Stimulated activated CD4-positive, alpha-beta T cell treated with anti-CD3 and anti-CD28 coated beads, Interleukin-1b, Interleukin-23, amount 100 ng/mL, for 24 hours (primary cell): Measurements from ENCODE around the gene LMF1.
"Not testable (repeated sequence)": the region's sequence is repeated elsewhere in the genome, so short reads cannot be mapped to it uniquely, and the experiment has no call there.

Experiments
- DNase-seq, 4 experiments: peaks; one replicate each; pipeline ENCODE4 v3.0.0-alpha.2; 2020; ENCODE audit warnings: low read depth in 4 of 4, low spot score in 1 of 4

Gene LMF1

GRCh38 chr16:835373-835772 is 135.4 kb downstream of the LMF1 start:
- DNase-seq = no peak

- no peak for DNase-seq
Observed at GRCh38 chr16:833411-833810, 137.4 kb downstream of the LMF1 start.

DNA sequence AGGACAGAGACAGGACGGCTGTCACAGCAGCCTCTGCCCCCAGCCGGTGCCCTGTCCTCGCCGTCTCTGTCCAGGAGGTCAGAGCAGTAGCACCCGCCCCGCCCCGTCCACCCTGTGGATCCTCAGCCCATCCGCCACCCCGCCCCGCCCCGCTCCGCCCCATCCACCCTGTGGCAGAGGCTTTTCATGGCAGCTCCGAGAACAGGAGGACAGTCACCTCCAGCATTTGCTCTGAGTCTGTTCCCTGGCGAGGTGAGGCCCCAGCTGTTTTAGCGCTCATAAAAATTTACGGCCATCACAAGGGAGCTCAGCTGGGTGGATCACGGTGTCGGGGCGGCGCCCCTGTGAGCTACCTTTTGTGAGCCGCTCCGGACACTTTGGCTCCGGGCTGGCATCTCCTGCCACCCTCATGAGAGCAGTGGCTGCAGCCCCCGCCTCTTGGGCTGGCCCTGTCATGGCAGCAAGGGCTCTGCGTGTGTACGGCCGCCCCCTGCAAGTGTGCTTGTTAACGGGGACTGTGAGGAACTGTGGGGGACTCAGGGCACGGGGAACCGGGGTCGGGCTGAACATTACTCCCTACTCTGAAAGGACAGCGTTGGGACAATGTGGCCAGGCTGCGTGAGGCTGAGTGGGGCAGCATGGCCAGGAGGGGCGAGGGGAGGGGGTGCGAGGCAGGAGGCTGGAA is 138.0 kb downstream of the LMF1 start:
- DNase-seq = no peak

- no peak for DNase-seq
Observed at GRCh38 chr16:831571-832413, 139.0 kb downstream of the LMF1 start.

DNA sequence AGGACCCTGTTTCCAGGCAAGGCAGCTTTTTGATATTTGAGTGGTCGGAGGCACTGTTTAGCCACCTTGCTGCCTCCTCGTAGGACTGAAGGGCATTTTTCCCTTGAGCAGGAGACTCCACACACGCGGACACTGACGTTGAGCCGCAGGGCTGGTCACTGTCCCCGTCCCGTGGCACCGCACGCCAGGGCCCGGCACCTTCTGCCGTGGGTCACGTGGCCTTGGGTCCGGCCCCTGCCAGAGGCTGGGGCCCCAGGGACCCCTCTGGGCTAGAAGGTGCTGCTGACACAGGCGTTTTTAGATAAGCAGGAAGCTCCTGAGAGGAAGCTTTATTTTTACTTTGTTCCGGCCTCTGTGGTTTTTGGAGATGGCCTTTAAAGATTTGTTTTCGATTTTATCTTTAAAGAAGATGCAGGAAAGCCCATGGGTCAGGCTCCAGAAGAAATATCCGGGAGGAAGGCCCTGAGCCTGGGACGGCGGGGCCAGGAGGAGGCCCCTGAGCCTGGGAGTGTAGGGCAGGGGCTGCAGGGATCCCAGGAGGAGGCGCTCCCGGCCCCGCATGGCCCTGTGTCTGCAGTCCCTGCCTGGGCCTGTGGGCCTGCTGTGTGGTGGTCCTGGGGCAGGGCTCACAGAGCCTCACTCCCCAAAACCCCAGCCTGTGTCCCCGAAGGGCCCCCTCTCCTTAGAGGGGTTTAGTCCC is 139.8 kb downstream of the LMF1 start:
- DNase-seq = no peak

DNA sequence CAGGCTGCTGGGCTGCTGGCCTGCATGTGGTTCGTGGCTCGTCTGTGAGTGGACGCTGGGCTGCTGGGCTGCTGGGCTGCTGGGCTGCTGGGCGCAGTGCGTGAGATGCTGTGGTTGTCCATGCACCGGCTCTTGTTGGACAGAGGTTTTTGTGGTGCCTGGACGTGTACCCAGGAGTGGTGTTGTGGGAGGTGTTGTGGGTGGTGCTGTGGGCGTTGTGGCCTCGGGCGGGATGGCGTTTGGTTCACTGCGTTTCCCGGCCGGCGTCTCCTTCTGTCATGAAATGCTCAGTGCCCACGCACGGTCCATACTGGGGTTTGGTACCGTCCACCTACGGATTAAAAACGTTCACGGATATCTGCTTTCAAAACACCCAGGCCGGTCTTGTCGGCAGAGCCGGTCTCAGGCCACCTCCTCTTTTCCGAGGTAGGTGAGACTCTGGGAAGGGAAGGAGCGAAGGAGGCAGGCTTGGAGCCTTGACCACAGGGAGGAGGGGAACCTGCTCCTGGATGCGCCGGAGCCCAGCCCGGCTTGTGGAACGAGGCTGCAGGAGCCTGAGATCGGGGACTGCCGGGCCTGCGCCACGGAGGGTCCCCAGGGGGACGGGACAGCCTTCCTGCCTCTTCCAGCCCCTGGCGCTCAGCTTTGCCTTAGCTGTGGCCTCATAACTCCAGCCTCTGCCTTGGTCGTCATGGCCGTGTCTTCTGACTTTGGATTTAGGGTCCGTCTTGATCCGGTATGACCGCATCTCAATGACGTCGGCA is 140.5 kb downstream of the LMF1 start:
- no peak for DNase-seq

DNA sequence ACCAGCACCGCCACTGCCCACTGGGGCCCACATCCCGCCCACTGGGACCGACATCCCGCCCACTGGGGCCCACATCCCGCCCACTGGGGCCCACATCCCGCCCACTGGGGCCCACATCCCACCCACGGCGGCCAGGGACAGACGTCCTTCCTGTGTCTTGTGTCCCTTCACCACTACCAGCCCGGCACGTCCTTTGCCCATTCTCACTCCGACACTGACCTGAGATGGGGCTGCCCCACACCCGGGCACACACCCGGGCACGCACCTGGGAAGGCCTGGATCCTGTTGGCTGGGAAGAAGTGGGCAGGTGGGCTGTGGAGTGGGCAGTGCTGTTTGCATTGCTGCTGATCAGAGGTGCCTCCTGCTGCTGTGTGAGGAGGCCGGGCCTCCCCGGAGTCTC is 141.9 kb downstream of the LMF1 start:
- DNase-seq = no peak

GRCh38 chr16:827513-827912 is 143.3 kb downstream of the LMF1 start:
- DNase-seq = no peak

DNA sequence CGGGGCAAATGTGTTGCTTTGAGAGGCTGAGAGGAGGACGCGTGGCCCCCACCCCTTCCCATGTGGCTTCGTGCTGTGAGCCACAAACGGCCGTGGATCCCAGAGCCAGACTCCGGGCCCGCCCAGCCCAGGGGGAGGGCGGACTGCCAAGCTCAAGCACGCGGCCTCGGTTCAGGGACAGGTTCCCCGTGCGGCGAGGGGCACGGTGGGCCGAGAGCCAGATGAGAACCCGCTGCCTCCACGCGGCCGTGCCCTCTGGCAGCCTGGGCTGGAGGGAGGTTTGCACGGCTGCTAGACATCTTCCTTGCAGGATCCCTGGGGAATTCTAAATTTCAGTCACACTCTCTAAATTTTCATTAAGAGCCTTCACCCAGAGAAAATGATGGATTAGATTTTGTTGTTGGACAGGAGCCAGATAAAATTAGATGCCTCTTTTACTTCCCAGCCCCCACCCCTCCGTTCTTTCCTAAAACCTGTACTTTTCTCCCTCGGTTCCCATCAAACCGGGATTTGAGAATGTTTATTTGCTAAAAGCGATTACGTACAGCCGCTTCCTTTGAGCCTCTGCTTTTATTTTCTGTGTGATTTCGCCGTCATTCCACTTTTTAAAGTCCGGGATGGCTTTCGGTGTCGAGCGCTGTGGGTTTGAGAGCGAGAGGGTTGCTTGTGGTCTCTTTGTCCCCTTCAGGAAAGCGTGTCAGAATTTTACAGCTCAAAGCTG is 145.3 kb downstream of the LMF1 start:
- DNase-seq = no peak

DNA sequence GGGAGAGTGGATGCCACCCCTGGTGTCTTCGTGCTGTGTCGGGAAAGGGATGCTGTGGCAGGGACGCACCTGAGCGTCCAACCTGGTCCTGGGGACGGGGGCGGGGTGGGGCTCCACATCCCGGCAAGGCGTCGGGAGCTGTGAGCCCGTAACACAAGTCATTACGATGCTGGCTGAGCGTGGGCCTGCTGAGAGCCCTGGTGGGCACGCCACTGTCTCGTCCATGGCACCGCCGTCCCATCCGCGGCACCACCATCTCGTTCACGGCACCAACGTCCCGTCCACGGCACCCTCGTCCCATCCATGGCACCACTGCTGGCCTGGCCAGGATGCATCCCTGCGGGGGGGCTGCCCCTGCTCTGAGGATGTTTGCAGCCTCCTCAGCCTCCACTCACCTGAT is 146.2 kb downstream of the LMF1 start:
- DNase-seq = no peak

- no peak for DNase-seq
Observed at GRCh38 chr16:824194-824593, 146.6 kb downstream of the LMF1 start.

DNA sequence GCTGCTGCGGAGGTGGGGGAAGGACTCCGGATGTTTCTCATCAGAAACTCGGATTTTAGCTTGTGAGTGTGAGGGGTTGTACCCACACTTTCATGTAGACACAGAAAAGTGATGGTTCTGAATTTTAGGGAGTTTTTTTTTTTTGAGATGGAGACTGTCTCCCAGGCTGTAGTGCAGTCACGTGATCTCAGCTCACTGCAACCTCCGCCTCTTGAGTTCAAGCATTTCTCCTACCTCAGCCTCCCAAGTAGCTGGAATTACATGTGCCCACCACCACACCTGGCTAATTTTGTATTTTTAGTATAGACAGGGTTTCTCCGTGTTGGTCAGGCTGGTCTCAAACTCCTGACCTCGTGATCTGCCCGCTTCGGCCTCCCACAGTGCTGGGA is 147.9 kb downstream of the LMF1 start:
- no peak for DNase-seq

- DNase-seq = no peak
Observed at GRCh38 chr16:822174-822908, 148.4 kb downstream of the LMF1 start.

GRCh38 chr16:821751-822150 is 149.0 kb downstream of the LMF1 start:
- no peak for DNase-seq

DNA sequence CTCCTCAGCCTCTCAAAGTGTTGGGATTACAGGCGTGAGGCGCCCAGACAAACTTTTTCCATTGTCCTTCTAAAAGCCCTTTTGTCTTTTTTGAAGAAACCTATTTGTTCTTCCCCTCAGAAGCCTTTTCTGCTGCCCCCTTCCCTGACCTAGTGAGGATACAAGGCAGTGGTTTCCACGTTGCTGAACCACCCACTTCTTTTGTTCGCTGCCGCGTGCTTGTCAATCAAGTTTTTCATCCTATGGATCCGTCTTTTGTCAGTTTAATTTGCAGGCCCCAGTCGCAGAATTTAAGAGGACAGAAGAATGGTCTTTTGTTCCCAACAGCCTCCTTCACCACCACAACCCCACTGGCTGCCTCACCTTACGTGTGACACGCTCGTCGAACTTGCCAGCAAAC is 150.0 kb downstream of the LMF1 start:
- DNase-seq = no peak

DNA sequence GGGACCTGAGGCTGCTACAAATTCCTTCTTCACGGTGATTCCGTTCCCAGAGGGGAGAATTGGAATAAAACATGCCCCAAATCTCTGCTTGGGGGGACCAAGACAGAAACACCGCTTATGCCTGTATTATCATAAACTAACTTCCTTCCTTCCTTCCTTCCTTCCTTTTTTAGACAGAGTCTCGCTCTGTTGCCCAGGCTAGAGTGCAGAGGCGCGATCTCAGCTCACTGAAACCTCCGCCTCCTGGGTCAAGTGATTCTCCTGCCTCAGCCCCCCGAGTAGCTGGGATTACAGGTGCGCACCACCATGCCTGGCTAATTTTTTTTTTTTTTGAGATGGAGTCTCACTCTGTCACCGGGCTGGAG is 150.8 kb downstream of the LMF1 start:
- not testable (repeated sequence) for DNase-seq

DNA sequence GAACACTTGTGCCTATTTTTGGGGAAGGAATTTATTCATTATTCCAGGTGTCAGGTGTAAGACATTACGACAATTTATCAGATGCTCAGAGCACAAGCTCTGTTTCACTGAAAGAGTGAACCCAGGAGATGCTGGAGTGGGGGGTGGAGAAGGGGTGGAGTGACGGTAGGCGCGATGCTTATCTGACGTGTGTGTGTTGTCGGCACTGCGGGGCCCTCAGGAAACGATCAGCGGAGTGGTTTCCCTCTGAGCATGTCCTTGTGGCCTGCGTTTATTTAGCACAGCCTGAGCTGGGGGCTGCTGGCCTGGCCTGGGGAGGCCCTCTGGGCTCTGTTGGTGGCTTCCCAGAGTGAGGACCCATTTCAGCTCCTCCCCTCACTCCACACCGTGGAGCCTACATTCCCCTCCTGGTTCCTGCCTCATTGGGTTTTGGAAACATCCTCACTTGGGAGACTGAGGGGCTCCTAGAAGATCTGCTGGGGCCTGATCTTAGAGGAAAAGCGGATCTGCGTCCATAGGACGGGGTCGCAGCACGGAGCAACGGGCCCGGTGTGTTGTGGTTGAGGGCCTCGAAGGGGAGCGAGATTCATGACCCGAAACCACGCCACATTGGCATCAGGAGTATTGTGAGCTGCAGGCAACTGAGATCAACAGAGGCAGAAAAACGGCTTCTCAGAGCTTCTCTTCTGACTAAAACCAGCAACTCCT is 151.3 kb downstream of the LMF1 start:
- no peak for DNase-seq

DNA sequence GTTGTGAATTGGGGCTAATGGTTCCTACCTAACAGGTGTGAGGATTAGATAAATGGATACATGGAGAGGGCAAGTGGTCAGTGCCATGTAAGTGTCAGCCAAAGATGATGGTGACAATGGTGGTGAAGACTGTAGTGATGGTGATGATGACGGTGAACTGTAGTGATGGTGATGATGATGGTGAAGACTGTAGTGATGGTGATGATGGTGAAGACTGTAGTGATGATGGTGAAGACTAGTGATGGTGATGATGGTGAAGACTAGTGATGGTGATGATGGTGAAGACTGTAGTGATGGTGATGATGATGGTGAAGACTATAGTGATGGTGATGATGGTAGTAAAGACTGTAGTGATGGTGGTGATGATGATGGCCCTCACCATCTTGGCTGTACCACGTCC is 152.2 kb downstream of the LMF1 start:
- no peak for DNase-seq

DNA sequence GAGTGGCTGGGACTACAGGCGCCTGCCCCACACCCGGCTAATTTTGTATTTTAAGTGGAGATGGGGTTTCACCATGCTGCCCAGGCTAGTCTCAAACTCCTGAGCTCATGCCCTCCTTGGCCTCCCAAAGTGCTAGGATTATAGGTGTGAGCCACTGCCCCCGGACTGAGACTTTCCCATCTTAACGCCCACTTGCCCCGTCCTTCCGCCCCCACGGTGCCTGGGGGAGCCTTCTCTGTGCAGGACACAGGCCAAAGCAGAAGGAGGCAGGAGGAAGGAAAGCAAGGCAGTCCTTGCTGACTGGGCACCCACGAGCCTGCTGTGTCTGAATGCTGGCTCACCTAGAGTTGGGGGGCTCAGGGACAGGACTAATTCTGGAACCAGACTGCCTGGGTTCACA is 152.7 kb downstream of the LMF1 start:
- DNase-seq = no peak
